ENCODE results near the gene RAB15. TPM values are rescaled to one million over a fixed set of nuclear protein-coding genes. Genes with fewer than 3 reads are reported as not detected.
A peak's percentile ranks its signal among the peaks of the same experiment; 100 is the strongest.

The RAB15 gene
- total RNA-seq, 1 donor from 2014 or later: 25.0 TPM

- no peak for DNase-seq (ENCODE audit: low spot score in 2 of 2, unreplicated experiment in 2 of 2)
- Mint-ChIP-seq H3K4me1 (peaks cover 4% of the 10 kb centered on the region), H3K9me3 (no peaks in the 10 kb centered on the region), H3K4me3 (no peak overlapping the region), H3K36me3 (peaks cover 25% of the 10 kb centered on the region), H3K27me3 (ENCODE audit: low read depth) (no peaks in the 10 kb centered on the region), H3K27ac (peak overlapping the region; percentile 72)
- TF ChIP-seq, protein P1, sequence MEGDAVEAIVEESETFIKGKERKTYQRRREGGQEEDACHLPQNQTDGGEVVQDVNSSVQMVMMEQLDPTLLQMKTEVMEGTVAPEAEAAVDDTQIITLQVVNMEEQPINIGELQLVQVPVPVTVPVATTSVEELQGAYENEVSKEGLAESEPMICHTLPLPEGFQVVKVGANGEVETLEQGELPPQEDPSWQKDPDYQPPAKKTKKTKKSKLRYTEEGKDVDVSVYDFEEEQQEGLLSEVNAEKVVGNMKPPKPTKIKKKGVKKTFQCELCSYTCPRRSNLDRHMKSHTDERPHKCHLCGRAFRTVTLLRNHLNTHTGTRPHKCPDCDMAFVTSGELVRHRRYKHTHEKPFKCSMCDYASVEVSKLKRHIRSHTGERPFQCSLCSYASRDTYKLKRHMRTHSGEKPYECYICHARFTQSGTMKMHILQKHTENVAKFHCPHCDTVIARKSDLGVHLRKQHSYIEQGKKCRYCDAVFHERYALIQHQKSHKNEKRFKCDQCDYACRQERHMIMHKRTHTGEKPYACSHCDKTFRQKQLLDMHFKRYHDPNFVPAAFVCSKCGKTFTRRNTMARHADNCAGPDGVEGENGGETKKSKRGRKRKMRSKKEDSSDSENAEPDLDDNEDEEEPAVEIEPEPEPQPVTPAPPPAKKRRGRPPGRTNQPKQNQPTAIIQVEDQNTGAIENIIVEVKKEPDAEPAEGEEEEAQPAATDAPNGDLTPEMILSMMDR (IDR thresholded peaks at IDR 0.05; ENCODE audit: unreplicated experiment): no peak
Measured at GRCh38 chr14:64930085-64930843, 41.9 kb downstream of the RAB15 start.

GRCh38 chr14:64929014-64929359 lies 43.1 kb downstream of the RAB15 start:
- peaks cover 25% of the 10 kb centered on the region for H3K36me3 Mint-ChIP-seq
- DNase-seq (ENCODE audit: low spot score in 2 of 2, unreplicated experiment in 2 of 2): no peak
- no peak overlapping the region for H3K27ac Mint-ChIP-seq
- TF ChIP-seq, protein P1 (IDR thresholded peaks at IDR 0.05; ENCODE audit: unreplicated experiment): no peak
- no peaks in the 10 kb centered on the region for H3K9me3 Mint-ChIP-seq
- H3K4me3 Mint-ChIP-seq: no peak overlapping the region
- H3K4me1 Mint-ChIP-seq: peaks cover 4% of the 10 kb centered on the region
- H3K27me3 Mint-ChIP-seq (ENCODE audit: low read depth): no peaks in the 10 kb centered on the region

DNA sequence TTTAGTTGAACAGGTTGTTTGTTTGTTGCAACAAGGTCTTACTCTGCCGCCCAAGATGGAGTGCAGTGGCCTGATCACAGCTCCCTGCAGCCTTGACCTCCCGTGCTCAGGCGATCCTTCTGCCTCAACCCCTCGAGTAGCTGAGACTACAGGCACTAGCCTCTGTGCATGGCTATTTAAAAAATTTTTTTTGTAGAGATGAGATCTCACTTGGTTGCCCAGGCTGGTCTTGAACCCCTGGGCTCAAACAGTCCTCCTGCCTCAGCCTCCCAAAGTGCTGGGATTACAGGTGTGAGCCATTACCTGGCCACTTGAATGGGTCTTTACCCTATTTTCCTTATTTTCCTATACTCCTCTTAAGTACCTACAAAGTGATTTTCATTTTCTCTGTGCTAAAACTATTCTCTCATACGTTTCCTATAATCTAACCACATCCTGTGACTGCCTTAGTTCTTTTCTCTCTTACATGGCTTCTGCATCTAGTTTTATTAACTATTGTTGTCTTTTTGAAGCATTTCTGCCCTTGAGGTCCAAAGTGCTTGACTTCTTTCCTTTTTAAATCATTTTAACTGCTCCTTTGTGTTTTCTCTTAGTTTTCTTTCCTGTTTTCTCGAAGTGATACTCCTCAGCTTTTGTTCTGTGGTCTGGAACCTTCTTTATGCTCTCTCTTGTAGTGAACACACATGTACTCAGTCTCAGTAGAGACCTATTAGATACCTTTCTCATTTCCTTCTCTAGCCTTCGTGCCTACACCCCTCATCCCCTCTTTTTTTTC lies 43.7 kb downstream of the RAB15 start:
- Mint-ChIP-seq H3K36me3 (peaks cover 30% of the 10 kb centered on the region), H3K27me3 (ENCODE audit: low read depth) (no peaks in the 10 kb centered on the region), H3K4me1 (peaks cover 4% of the 10 kb centered on the region), H3K4me3 (no peak overlapping the region), H3K9me3 (no peaks in the 10 kb centered on the region), H3K27ac (no peak overlapping the region)
- no peak for DNase-seq (ENCODE audit: low spot score in 2 of 2, unreplicated experiment in 2 of 2)
- TF ChIP-seq, protein P1 (IDR thresholded peaks at IDR 0.05; ENCODE audit: unreplicated experiment): no peak

- Mint-ChIP-seq H3K4me3 (no peak overlapping the region), H3K36me3 (peaks cover 25% of the 10 kb centered on the region), H3K27ac (no peak overlapping the region), H3K27me3 (ENCODE audit: low read depth) (no peaks in the 10 kb centered on the region), H3K4me1 (peaks cover 4% of the 10 kb centered on the region), H3K9me3 (no peaks in the 10 kb centered on the region)
- no peak for DNase-seq (ENCODE audit: low spot score in 2 of 2, unreplicated experiment in 2 of 2)
- TF ChIP-seq, protein P1 (IDR thresholded peaks at IDR 0.05; ENCODE audit: unreplicated experiment): no peak
Measured at GRCh38 chr14:64927031-64927430, 45.1 kb downstream of the RAB15 start.

GRCh38 chr14:64926398-64926995 lies 45.6 kb downstream of the RAB15 start:
- peaks cover 26% of the 10 kb centered on the region for H3K36me3 Mint-ChIP-seq
- no peaks in the 10 kb centered on the region for H3K27me3 Mint-ChIP-seq (ENCODE audit: low read depth)
- DNase-seq (ENCODE audit: low spot score in 2 of 2, unreplicated experiment in 2 of 2): no peak
- peaks cover 4% of the 10 kb centered on the region for H3K9me3 Mint-ChIP-seq
- no peak overlapping the region for H3K4me3 Mint-ChIP-seq
- no peak overlapping the region for H3K27ac Mint-ChIP-seq
- TF ChIP-seq, protein P1 (IDR thresholded peaks at IDR 0.05; ENCODE audit: unreplicated experiment): no peak
- H3K4me1 Mint-ChIP-seq: peaks cover 4% of the 10 kb centered on the region

All from mesothelial cell of epicardium (in vitro differentiated cells).